ENCODE results near the gene TSC1. TPM values are rescaled to one million over a fixed set of nuclear protein-coding genes. Genes with fewer than 3 reads are reported as not detected.
A peak's percentile ranks its signal among the peaks of the same experiment; 100 is the strongest.

The TSC1 gene
- total RNA-seq, 2 experiments from 2014 or later = 50.0 to 51.9 TPM

DNA sequence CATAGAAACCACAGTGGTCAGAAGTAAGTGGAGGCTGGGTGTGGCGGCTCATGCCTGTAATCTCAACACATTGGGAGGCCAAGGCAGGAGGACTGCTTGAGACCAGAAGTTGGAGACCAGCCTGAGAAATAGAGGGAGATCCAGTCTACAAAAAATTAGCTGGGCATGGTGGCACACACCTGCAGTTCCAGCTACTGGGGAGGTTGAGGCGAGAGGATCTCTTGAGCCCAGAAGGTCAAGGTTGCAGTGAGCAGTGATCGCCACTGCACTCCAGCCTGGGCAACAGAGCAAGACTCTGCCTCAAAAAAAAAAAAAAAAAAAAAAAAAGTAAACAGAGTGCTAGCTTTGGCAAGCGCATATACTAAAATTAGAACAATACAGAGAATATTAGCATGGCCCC is 90.9 kb downstream of the TSC1 start:
- H3K27ac Mint-ChIP-seq = no peak overlapping the region
- ATAC-seq (ENCODE audit: poor library complexity) = no peak
- TF ChIP-seq CTCF (IDR thresholded peaks at IDR 0.05) = no peak

GRCh38 chr9:132849185-132849706 is 95.2 kb downstream of the TSC1 start:
- H3K27ac ChIP-seq (ENCODE audit: low read depth in 1 of 2, low read length in 2 of 2) = peak overlapping the region in 1 of 2 donors; percentile 24
- H3K36me3 ChIP-seq (ENCODE audit: insufficient read depth, low read length) = no peaks in the 10 kb centered on the region
- ChIA-PET CTCF (interaction anchor here (1.8 kb wide), 1 partner anchor 52 kb away, joined by 5 read pairs; no protein-coding TSS in a partner anchor), POLR2A (interaction anchor here (1.0 to 1.4 kb wide), 2 partner anchors 27 to 60 kb away, joined by 3 read pairs; no protein-coding TSS in a partner anchor)
- Mint-ChIP-seq H3K9me3 (no peaks in the 10 kb centered on the region), H3K4me3 (peak overlapping the region; percentile 72), H3K36me3 (ENCODE audit: low read depth) (no peaks in the 10 kb centered on the region), H3K27ac (peak overlapping the region; percentile 78), H3K27me3 (no peaks in the 10 kb centered on the region), H3K4me1 (ENCODE audit: low read depth) (peaks cover 21% of the 10 kb centered on the region)
- DNase-seq (peak in 3 of 14 experiments; percentile 11 to 29 (median 21)), ATAC-seq (ENCODE audit: poor library complexity) (peak; percentile 73)
- no peaks in the 10 kb centered on the region for H3K9me3 ChIP-seq (ENCODE audit: control insufficient read depth in 1 of 2, insufficient read depth in 1 of 2, low read length in 2 of 2)
- H3K4me3 ChIP-seq (ENCODE audit: low read length) = peak overlapping the region; percentile 32
- no peak for TF ChIP-seq CTCF (IDR thresholded peaks at IDR 0.05)
- H3K4me1 ChIP-seq (ENCODE audit: insufficient read depth, low read length) = peaks cover 16% of the 10 kb centered on the region
- no peaks in the 10 kb centered on the region for H3K27me3 ChIP-seq (ENCODE audit: control insufficient read depth in 1 of 2, insufficient read depth in 2 of 2, low read length in 2 of 2)
- intact Hi-C loops (cut with DNase I, micrococcal nuclease) = loop anchor here (2.0 to 10.0 kb wide), 3 partner anchors 52 to 126 kb away; partner anchors contain the start of gene GFI1B (in 1 of the 2)

More for the DNA sequence above, 90.9 kb downstream of the TSC1 start:
- no peak for DNase-seq
- Mint-ChIP-seq H3K4me3 (no peak overlapping the region), H3K9me3 (no peaks in the 10 kb centered on the region), H3K27me3 (no peaks in the 10 kb centered on the region), H3K36me3 (ENCODE audit: low read depth) (no peaks in the 10 kb centered on the region), H3K4me1 (ENCODE audit: low read depth) (peaks cover 18% of the 10 kb centered on the region)
- intact Hi-C loops (cut with DNase I, micrococcal nuclease) = no loop called here
- H3K27me3 ChIP-seq (ENCODE audit: control insufficient read depth in 1 of 2, insufficient read depth in 2 of 2, low read length in 2 of 2) = no peaks in the 10 kb centered on the region
- ChIA-PET POLR2A (no interaction called here), CTCF (no interaction called here)
- H3K36me3 ChIP-seq (ENCODE audit: insufficient read depth, low read length) = no peaks in the 10 kb centered on the region
- H3K4me1 ChIP-seq (ENCODE audit: insufficient read depth, low read length) = peaks cover 16% of the 10 kb centered on the region
- H3K9me3 ChIP-seq (ENCODE audit: control insufficient read depth in 1 of 2, insufficient read depth in 1 of 2, low read length in 2 of 2) = no peaks in the 10 kb centered on the region
- no peak overlapping the region for H3K4me3 ChIP-seq (ENCODE audit: low read length)
- no peak overlapping the region for H3K27ac ChIP-seq (ENCODE audit: low read depth in 1 of 2, low read length in 2 of 2)

GRCh38 chr9:132846918-132847515 is 97.4 kb downstream of the TSC1 start:
- Histone ChIP-seq H3K27ac (ENCODE audit: low read depth in 1 of 2, low read length in 2 of 2) (no peak overlapping the region), H3K36me3 (ENCODE audit: insufficient read depth, low read length) (no peaks in the 10 kb centered on the region), H3K4me1 (ENCODE audit: insufficient read depth, low read length) (peaks cover 16% of the 10 kb centered on the region), H3K27me3 (ENCODE audit: control insufficient read depth in 1 of 2, insufficient read depth in 2 of 2, low read length in 2 of 2) (no peaks in the 10 kb centered on the region), H3K9me3 (ENCODE audit: control insufficient read depth in 1 of 2, insufficient read depth in 1 of 2, low read length in 2 of 2) (no peaks in the 10 kb centered on the region), H3K4me3 (ENCODE audit: low read length) (no peak overlapping the region)
- H3K27me3 Mint-ChIP-seq = no peaks in the 10 kb centered on the region
- ATAC-seq (ENCODE audit: poor library complexity) (no peak), DNase-seq (no peak)
- TF ChIP-seq CTCF (IDR thresholded peaks at IDR 0.05) = no peak
- H3K4me1 Mint-ChIP-seq (ENCODE audit: low read depth) = peaks cover 21% of the 10 kb centered on the region
- no peaks in the 10 kb centered on the region for H3K9me3 Mint-ChIP-seq
- intact Hi-C loops (cut with DNase I, micrococcal nuclease) = loop anchor here (10.0 kb wide), 2 partner anchors 58 to 128 kb away; partner anchors contain the start of gene GFI1B (in 1 of the 2)
- no peak overlapping the region for H3K27ac Mint-ChIP-seq
- POLR2A ChIA-PET = no interaction called here
- H3K36me3 Mint-ChIP-seq (ENCODE audit: low read depth) = no peaks in the 10 kb centered on the region
- no peak overlapping the region for H3K4me3 Mint-ChIP-seq
- CTCF ChIA-PET = no interaction called here

Measured in CD4-positive, alpha-beta T cell (primary cell).